ENCODE data around the gene ATP6V1B1.

Gene ATP6V1B1

DNA sequence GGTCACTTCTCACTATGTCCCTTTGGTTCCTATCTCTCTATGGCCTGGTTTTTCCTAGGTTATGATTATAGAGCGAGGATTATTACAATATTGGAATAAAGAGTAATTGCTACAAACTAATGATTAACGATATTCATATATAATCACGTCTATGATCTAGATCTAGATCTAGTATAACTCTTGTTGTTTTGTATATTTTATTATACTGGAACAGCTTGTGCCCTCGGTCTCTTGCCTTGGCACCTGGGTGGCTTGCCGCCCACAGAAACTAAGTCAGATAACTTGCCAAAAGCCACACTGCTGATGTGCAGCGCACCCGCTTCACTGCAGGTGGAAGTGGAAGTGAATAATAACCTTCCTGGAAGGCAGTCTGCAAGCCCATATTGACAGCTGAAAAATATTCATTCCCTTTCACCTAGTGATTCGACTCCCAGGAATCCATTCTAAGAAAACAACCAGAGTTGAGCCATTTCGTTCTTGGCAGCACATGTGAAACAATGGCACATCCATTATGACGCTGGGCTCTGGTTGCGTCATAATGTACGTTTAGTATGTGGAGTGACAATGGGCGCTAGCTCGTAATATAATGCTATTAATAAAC lies 42.0 kb downstream of the ATP6V1B1 start:
- peak; percentile 43 for TF ChIP-seq CEBPB (IDR thresholded peaks at IDR 0.05)
- TF ChIP-seq RAD21 (IDR thresholded peaks at IDR 0.05; ENCODE audit: low read depth): no peak
- no peak for TF ChIP-seq CREB1 (IDR thresholded peaks at IDR 0.05; ENCODE audit: low read depth)
- TF ChIP-seq EGR1 (IDR thresholded peaks at IDR 0.05): no peak

DNA sequence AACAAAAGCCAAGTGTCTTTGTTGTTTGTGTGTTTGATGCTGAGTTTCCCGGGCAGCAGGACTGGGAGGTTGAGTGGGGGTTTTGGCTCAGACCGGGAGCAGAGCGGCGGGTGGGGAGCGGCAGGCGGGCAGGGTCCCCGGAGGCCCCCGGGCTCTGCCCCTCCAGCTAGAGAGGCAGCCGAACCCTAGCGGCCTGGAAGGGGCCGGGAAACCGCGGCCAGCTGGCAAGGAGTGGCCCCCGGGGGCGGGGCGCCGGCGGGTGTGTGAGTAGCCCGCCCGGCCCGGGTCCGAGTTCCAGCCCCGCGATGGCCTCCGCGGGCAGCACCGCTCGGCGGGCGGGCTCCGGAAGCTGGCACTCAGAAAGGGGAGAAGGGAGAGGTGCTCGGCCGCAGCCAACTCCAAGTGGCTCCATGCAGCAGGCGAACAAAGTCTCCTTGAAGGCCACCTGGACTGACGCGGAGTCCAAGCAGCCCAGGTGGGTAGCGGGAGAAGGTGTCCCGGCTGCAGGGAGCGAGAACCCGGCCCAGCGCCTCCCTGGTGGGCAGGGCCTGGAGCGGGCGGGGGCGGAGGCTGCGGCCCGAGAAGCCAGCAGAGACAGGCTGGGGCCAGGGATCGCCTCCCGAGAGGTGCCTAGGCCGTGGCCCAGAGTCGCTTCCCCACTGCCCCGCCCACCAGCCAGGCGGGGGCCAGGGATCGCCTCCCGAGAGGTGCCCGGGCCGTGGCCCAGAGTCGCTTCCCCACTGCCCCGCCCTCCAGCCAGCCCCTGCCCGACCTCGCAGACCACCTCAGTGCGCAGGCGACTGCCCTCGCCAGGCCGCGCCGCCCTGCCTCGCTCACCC lies 42.9 kb downstream of the ATP6V1B1 start, which contains the start of gene ANKRD53:
Gene ANKRD53 (plus strand): TSS at position 290 of the 839 bp plus-strand sequence. CDS start 16 bp downstream, at position 306.
- TF ChIP-seq, protein P1, sequence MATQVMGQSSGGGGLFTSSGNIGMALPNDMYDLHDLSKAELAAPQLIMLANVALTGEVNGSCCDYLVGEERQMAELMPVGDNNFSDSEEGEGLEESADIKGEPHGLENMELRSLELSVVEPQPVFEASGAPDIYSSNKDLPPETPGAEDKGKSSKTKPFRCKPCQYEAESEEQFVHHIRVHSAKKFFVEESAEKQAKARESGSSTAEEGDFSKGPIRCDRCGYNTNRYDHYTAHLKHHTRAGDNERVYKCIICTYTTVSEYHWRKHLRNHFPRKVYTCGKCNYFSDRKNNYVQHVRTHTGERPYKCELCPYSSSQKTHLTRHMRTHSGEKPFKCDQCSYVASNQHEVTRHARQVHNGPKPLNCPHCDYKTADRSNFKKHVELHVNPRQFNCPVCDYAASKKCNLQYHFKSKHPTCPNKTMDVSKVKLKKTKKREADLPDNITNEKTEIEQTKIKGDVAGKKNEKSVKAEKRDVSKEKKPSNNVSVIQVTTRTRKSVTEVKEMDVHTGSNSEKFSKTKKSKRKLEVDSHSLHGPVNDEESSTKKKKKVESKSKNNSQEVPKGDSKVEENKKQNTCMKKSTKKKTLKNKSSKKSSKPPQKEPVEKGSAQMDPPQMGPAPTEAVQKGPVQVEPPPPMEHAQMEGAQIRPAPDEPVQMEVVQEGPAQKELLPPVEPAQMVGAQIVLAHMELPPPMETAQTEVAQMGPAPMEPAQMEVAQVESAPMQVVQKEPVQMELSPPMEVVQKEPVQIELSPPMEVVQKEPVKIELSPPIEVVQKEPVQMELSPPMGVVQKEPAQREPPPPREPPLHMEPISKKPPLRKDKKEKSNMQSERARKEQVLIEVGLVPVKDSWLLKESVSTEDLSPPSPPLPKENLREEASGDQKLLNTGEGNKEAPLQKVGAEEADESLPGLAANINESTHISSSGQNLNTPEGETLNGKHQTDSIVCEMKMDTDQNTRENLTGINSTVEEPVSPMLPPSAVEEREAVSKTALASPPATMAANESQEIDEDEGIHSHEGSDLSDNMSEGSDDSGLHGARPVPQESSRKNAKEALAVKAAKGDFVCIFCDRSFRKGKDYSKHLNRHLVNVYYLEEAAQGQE (IDR thresholded peaks at IDR 0.05; ENCODE audit: low read depth): no peak
- TF ChIP-seq EGR1 (IDR thresholded peaks at IDR 0.05): 0 out of 2 replicates have a peak, but pooled peaks have one; percentile 35

GRCh38 chr2:70979180-70979488 lies 43.4 kb downstream of the ATP6V1B1 start:
- no peak for TF ChIP-seq EP300 (IDR thresholded peaks at IDR 0.05; ENCODE audit: borderline replicate concordance)
- no peak for TF ChIP-seq EGR1 (IDR thresholded peaks at IDR 0.05)
- no peak for TF ChIP-seq NFIC (IDR thresholded peaks at IDR 0.05)
- no peak for TF ChIP-seq CEBPB (IDR thresholded peaks at IDR 0.05)
- TF ChIP-seq RAD21 (IDR thresholded peaks at IDR 0.05; ENCODE audit: low read depth): no peak
- TF ChIP-seq TEAD4 (IDR thresholded peaks at IDR 0.05): no peak
- no peak for TF ChIP-seq TAF1 (IDR thresholded peaks at IDR 0.05; ENCODE audit: low read depth)
- TF ChIP-seq FOXM1 (IDR thresholded peaks at IDR 0.05; ENCODE audit: borderline replicate concordance, low read depth): no peak
- TF ChIP-seq, protein P1 (IDR thresholded peaks at IDR 0.05; ENCODE audit: low read depth): no peak
- no peak for TF ChIP-seq ZBTB7A (IDR thresholded peaks at IDR 0.05; ENCODE audit: low read depth)
- TF ChIP-seq TCF12 (IDR thresholded peaks at IDR 0.05; ENCODE audit: low read depth): no peak
- no peak for TF ChIP-seq CREB1 (IDR thresholded peaks at IDR 0.05; ENCODE audit: low read depth)
- TF ChIP-seq, protein P2, sequence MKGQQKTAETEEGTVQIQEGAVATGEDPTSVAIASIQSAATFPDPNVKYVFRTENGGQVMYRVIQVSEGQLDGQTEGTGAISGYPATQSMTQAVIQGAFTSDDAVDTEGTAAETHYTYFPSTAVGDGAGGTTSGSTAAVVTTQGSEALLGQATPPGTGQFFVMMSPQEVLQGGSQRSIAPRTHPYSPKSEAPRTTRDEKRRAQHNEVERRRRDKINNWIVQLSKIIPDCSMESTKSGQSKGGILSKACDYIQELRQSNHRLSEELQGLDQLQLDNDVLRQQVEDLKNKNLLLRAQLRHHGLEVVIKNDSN (IDR thresholded peaks at IDR 0.05): no peak
- no peak for TF ChIP-seq MAX (IDR thresholded peaks at IDR 0.05)
- no peak for TF ChIP-seq YY1 (IDR thresholded peaks at IDR 0.05; ENCODE audit: low read depth)

DNA sequence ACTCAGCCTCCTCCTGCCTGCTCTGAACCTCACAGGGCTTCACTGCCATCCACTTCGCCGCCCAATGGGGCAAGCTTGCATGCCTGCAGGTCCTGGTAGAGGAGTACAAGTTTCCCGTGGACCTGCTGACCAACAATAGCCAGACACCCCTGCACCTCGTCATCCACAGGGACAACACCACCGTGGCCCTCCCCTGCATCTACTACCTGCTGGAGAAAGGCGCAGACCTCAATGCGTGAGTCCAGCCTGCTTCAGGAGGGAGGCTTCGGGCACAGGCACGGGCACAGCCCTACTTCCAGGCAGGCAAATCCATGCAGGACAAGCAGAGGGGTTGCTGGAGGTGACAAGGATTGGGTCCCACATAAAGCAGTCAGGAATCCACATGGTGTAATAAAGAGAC lies 43.9 kb downstream of the ATP6V1B1 start:
- TF ChIP-seq FOXM1 (IDR thresholded peaks at IDR 0.05; ENCODE audit: borderline replicate concordance, low read depth) (no peak), EGR1 (IDR thresholded peaks at IDR 0.05) (no peak), TEAD4 (IDR thresholded peaks at IDR 0.05) (no peak), YY1 (IDR thresholded peaks at IDR 0.05; ENCODE audit: low read depth) (no peak), RAD21 (IDR thresholded peaks at IDR 0.05; ENCODE audit: low read depth) (no peak), MAX (IDR thresholded peaks at IDR 0.05) (no peak), TCF12 (IDR thresholded peaks at IDR 0.05; ENCODE audit: low read depth) (no peak), NFIC (IDR thresholded peaks at IDR 0.05) (no peak), ZBTB7A (IDR thresholded peaks at IDR 0.05; ENCODE audit: low read depth) (no peak), CEBPB (IDR thresholded peaks at IDR 0.05) (no peak), CREB1 (IDR thresholded peaks at IDR 0.05; ENCODE audit: low read depth) (no peak)
- TF ChIP-seq, protein P1 (IDR thresholded peaks at IDR 0.05; ENCODE audit: low read depth): no peak

DNA sequence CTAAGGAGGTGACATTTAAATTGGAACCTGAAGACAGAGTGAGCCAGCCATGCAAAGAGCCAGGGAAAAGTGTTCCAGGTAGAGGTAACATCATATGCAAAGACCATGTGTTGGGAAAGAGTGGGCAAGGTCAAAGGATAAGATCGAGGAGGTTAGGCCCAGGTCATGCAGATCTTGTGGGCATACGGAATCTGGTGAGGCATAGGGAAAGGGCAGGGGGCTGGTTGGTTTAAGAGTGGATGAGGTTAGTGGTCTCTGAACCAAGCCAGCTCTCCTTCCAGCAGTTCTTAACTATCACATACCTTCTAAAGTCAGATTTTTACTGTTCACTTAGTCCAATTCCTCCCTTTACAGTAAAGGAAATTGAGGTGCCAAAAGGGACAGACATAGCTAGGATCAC lies 45.7 kb downstream of the ATP6V1B1 start:
- TF ChIP-seq, protein P2 (IDR thresholded peaks at IDR 0.05): no peak
- TF ChIP-seq TAF1 (IDR thresholded peaks at IDR 0.05; ENCODE audit: low read depth) (no peak), ZBTB7A (IDR thresholded peaks at IDR 0.05; ENCODE audit: low read depth) (no peak), EP300 (IDR thresholded peaks at IDR 0.05; ENCODE audit: borderline replicate concordance) (no peak), MAX (IDR thresholded peaks at IDR 0.05) (no peak), RAD21 (IDR thresholded peaks at IDR 0.05; ENCODE audit: low read depth) (no peak), EGR1 (IDR thresholded peaks at IDR 0.05) (no peak), YY1 (IDR thresholded peaks at IDR 0.05; ENCODE audit: low read depth) (no peak), CREB1 (IDR thresholded peaks at IDR 0.05; ENCODE audit: low read depth) (no peak), NFIC (IDR thresholded peaks at IDR 0.05) (no peak), TCF12 (IDR thresholded peaks at IDR 0.05; ENCODE audit: low read depth) (no peak), FOXM1 (IDR thresholded peaks at IDR 0.05; ENCODE audit: borderline replicate concordance, low read depth) (no peak), TEAD4 (IDR thresholded peaks at IDR 0.05) (no peak), CEBPB (IDR thresholded peaks at IDR 0.05) (no peak)
- TF ChIP-seq, protein P1 (IDR thresholded peaks at IDR 0.05; ENCODE audit: low read depth): no peak
